COR-L47 (cell line): ENCODE measurements around the gene NPEPL1.

ENCODE experiments used
- DNase-seq: peaks from one replicate; lab custom pipeline; 2025; lab: John Stamatoyannopoulos, UW

The NPEPL1 gene

DNA sequence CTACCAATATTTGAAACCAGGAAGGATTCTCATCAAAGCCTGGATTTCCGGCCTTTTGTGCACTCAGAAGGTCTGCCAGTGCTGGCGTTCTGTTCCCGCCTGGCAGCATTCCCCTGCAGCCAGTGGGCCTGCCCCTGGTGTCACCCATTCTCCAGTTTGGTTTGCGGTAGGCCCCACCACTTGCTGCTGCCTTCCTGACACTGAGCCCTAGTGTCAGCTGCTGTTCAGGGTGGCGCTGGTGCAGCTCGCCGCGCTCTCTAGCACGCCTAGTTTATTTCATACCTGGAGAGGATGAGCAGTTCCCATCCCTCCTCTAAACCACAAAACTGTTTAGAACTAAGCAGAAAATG, 9.5 kb downstream of the NPEPL1 start:
- DNase-seq, result no peak

DNA sequence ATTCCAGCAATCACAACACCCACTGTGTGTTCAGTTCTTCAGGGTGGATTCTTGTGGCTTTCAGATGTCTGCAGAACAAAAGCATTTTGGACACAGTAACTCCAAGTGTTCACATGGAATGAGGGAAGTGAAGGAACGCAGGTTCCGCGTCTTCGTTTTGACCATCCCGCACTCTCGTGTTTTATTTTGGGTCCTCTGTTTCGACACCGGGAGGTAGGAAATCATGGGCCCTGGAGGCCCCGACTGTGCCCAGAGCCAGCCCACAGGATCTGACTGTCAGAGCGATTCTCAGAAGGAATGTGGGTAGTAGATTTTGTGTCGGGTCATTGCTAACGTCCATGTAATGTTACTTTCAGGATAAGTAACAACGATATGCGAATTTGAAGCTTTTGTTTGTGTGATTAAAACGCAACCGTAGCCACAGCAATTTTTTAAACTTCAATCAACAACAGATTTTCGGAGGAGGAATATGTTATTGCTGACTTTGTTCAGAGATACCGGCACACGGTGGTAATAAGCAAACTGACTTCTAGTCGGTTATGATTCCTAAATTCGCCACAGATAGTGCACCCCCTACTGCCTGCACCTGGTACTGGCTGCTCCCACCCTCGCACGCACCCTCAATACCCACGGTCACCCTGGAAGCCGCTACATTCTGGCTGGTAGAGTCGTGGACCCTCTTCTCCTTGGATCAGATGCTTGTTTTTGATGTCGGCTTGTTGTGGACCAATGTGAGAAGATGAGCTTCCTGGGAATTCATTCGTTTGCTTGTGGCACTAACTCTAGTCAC, 10.5 kb downstream of the NPEPL1 start:
- no peak for DNase-seq

DNA sequence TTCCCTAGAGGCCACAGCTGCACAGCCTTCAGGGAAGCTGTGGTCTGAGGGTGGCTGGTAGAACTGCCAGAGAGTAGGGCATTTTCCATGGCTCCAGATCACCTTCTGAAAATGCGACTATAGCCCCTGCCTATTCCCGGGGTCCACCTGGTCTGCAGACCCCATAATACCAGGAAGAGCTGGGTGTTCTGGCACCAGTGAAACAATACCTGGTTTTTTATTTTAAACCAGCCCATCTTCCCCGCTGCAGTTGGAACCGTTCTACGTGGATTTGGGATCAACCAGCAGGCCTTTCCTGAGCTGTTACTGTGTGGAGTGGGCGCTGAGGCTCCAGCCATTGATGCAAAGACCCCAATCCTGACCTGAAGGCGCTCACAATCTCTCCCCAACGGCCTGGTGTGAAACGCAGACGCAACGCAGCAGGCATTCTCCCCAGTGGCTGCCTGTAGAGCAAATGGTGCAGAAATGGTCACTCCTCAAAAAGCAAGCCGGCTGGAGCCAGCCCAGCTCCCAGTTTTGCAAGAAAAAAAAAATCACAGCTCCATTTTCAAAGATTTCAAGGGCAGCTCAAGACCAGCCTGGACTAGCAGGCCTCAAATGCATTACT, 11.3 kb downstream of the NPEPL1 start:
- DNase-seq, result no peak

DNA sequence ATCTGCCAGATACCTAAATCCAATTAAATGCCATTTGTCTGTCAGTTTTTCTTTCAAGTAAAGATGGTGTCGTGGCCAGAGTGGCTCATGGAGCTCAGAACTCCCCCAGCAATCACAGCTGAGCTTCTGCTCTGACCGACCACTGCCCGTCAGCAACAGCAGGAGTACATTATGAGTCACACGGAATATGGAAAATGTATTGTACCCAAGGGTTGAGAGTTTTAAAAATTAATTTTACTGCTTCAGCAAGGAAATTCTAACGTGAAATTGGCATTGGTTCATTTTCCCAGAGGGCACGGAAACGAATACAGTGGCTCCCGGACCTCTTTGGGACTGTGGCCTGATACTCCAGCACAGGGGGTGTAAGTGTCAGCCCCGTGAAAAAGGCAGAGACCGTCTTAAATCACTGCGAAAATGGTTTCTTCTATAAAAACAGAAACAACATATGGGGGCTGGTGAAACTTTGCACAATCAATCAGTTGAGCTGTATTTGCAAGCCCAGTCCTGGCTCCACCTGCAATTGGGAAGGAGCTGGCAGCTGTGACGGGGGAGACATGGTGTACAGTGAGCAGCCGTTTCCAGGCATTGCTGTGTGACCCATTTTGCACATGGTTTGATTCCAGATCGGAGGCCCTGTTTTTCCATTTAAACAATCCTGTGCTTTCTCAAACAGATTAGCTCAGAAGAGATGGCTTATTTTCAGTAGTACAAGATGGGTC, 12.8 kb downstream of the NPEPL1 start:
- DNase-seq, result no peak

DNA sequence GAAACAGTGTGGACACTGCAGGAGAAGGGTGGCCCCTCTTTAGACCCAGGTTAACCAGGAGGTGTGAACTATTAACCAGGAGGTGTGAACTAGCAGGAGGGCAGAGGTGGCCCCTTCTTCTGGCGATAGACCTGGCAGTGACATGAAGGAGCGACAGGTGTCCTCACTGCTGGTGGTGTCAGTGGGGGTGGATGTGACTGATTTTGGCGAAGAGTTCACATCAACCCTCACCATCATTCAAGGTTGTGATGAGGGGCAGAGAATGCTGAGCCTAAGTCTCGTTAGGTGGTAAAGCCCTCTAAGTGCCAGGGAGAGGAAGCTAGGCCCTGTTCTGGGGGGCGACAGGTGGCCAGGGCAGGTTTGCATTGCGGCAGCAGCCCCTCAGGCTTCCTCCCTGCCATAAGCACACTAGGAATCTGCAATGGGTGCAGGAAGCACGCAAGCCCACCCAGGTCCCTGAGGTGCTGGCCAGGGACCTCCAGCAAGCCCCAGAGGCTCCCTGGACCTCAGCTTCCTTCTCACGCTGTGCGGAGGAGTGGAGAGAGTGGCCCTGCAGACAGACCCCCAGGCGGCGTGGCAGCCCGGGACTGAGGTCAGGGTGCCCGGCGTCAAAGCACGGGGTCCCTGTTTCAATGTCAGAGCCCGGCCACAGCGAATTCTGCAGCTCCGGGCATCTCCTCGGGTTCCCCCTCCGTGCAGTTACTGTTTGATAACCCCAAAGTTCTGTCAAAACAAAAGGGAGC, 13.7 kb downstream of the NPEPL1 start:
- no peak for DNase-seq

DNA sequence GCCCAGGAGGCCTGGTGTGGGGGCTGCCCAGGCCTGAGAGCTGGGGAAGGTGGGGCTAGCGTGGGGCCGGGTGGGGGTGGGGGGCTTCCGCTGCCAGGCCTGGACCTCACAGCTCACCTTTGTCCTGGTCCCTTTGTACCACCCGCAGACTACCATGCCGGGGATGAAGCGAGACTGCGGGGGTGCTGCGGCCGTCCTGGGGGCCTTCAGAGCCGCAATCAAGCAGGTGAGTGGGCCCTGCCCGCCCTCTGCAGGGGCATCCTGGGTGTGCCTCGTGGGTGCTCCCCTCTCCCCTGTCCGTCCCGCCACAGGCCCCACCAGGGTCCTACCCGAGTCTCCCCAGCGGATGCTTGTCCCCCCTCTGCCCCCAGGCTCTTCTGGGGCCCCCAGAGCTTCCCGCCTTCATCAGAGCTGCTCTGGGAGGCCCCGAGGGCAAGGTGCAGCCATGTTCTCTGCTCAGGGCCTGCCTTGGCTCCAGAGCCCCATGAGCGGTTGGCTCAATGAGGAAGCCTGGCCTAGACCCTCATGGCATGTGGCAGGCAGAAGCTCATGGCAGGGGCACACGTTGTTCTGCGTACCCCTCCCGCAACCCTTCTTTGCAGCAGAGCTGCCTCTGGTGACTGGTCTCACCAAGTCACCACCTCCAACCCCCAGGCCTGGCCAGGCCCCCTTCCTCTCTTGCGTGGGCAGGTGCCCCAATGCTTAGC, 14.5 kb downstream of the NPEPL1 start:
- DNase-seq, result no peak

DNA sequence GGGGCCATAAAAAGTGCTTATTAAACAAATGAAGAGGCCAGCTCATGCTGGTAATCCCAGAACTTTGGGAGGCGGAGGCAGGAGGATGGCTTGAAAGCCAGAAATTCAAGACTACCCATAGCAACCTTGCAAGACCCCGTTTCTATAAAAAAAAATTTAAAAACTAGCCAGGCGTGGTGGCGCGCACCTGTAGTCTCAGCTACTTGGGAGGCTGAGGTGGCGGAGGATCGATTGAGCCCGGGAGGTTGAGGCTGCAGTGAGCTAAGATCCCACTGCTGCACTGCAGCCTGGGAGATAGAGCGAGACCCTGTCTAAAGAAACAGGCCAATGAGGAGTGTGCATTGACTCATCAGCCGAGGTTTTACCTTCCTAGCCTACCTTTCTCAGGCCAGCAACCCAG, 15.2 kb downstream of the NPEPL1 start:
- DNase-seq, result no peak

DNA sequence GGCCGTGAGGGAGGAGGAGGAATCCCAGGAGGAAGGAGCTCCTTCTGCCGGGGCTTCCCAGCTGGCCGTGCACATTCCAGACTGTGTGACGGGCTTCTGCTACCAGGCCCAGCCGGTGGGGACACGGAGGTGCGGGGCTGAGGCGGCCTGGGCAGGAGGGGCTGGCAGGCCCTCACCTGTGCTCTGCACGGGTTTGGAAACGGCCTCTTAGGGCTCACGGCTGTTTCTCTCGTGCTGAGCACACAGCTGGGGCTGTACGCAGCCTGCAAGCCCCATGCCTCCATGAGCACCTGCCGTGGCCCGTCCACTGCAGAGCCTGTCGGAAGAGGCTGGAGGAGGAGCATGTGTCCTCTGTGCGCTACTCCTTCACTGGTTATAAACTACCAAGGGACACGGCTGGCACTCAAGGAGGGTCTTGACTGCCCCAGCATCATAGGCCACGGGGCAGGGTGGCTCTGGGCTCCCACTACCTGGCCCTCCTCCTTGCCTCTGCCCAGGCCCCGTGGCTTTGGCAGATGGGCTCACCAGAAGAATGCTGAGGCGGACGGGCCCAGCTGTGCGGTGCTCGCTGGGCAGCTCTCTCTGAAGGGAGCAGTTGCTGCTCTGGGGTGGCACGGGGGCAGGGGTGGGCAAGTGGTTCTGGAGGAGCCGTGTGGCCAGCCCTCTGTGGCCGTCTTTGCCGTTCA, 15.8 kb downstream of the NPEPL1 start:
- no peak for DNase-seq

DNA sequence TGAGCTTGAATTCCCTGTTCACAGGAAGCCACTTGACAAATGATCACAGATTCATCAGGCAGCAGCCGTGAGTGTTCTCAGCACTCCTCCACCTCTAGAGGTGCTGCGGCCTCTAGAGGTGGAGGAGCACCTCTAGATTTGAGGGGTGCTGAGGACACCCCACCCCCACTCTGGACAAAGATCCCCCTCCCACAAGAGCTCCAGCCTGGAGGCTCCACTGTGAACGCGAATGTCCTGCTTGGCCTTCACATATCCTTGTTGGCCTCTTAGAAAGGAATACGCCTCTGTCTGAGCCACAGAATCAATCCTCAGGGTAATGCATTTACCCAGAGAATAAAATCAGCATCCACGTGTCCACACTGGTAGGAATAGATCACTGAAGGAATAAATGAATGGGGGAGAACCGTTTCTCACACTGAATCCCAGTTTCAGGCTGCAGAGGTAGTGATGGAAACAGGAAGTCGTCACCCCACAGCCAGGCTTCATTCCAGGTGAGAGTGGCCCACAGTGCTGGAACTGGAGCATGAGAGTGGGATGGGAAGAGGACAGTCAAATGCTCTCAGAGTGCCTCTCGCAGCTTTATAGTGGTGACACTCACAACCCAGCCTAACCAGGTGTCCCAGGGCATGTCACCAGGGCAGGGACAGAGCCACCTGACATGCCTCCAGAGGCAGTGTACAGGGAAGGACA, 16.6 kb downstream of the NPEPL1 start:
- no peak for DNase-seq

DNA sequence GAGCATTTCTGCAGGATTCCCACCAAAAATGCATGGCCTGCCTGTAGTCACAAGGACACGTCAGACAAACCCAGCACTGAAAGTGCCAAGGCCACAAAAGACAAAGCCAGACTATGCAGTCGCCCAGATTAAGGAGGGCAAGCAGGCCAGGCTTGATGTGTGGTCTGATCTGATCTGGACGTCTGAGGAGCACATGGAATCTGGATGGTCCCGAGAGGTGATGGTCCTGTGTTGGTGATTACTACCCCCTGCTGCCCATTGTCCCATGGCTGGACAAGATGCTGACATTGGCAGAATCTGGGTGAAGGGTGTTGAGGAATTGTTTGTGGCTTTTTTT, 17.1 kb downstream of the NPEPL1 start:
- DNase-seq, result no peak

DNA sequence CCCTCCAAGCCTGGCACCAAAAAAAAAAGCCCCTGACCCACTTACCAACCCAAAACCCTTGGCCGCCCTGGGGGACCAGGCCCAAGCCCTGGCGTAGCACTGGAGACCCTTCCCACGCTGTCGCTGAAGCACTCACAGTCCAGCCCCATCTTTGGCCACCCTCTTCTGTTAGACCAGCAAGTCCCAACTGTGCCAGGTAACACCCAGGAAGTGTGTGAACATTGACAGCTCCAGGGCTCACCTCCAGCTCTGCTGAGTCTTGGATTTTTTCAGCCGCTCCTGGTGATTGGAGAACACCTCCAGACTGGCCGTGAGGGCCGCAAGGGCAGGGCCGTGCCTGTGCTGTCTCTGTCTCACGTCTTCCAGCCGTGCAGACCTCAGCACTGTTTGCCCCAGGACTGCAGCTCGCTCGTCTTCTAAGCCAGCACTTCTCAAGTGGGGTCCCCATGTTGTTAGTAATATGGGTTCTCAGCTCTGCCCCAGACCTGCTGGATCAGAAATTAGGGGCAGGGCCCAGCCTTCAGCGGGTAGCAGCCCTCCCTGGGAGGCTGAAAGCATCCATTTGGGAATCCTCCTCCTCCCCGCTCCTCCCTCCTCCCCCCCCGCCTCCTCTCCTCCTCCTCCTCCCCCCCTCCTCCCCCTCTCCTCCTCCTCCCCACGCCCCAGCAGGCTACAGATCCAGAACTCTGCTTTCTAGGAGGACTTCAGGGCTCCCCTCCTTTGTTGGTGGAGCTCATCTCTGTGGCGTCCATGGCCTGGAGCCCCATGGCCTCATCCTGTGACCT, 18.1 kb downstream of the NPEPL1 start:
- DNase-seq, result no peak

DNA sequence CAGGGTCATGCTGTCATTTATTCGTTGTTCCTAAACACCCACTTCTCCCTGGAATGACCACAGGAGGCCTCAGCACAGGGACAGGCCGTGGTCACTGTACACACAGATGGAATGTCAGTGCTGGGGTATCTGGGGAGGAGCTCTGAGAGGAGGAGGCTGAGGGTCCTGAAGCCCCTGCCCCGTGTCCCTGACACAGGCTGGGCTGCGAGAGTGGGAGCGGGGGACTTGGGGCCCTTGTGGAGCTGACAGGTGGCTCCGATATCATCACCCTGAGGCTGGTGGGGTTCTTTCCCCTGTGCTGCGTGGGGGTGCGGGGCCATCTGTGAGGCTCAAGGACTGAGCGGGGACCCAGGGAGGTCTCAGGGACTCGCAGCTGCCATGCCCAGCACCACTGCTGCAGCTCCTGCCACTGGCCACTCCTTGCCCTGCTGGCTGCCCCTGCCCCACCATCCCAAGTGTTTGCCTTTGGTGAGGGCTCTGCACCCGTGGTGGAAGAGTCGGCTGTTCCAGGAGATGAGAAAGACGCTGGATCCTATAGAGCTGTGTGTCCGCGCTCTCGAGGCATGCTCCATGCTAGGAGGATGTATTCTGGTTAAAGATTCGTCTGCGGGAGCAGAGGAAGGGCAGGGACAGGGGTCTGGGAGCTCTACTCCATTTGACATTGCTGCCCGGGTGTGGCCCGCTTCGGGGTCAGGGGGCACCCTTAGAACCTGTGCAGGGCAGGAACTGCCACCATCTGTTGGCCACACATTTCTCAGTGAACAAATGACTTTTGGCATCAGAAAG, 18.9 kb downstream of the NPEPL1 start:
- no peak for DNase-seq

DNA sequence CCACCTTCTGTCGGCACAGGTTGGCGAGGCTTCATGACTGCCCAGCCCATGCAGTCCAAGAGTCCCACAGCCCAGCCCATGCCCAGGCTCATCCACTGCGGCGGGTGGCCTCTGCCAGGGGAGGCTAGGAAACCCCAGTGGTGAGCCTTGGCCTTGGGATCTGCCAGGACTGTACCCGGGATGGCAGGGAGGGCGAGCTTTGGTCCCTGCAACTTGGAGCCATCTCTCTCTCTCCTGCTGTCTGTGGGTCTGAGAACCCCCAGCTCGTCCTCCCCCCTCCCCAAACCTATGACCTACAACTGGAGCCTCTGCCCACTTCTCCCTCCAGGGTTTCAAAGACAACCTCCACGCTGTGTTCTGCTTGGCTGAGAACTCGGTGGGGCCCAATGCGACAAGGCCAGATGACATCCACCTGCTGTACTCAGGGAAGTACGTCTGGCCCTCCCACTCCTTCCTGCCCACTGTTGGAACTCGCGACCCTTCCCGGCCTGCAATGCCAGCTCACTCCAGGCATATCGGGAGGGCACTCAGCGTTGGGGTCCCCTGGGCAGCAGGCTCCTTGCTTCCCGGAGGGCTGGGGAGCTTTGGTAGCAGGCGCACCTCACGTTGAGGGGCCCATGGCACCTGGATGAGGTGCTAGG, 19.7 kb downstream of the NPEPL1 start:
- no peak for DNase-seq

DNA sequence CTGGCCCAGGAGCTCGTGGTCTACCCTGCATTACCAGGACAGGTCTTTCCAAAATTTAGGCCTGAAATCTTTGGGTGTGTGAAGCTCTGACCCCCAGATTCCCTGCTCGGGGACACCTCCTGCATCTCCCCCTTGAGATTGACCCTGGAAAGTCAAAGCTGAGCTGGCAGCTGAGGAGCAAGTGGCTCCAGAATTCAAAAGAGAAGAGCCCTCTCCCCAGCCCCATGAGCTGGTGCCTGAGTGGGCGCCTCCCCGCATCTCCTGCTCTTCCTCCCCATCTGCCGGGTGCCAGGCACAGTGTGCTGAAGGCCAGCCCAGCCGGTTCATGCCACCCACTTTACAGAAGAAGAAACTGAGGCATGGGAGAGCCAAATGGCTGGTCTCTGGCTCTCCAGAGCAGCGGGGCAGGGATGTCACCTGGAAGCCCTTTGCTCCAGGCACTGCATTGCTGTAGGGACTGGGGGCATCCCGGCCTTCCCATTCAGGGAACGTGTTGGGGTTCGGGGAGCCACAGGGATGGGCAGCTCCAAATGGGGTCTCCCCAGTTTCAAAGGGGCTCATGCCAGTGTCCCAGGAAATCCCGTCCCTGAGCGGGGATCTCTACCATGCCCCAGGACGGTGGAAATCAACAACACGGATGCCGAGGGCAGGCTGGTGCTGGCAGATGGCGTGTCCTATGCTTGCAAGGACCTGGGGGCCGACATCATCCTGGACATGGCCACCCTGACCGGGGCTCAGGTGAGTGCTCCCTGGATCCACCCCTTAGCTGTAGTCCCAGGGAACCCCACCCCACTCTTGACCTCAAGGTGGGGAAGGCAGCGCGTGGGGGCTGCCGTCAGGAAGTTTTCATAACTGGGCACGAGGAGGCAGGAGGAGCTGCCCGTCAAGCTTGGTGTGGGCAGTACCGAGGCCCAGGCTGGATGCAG, 20.5 kb downstream of the NPEPL1 start:
- no peak for DNase-seq

DNA sequence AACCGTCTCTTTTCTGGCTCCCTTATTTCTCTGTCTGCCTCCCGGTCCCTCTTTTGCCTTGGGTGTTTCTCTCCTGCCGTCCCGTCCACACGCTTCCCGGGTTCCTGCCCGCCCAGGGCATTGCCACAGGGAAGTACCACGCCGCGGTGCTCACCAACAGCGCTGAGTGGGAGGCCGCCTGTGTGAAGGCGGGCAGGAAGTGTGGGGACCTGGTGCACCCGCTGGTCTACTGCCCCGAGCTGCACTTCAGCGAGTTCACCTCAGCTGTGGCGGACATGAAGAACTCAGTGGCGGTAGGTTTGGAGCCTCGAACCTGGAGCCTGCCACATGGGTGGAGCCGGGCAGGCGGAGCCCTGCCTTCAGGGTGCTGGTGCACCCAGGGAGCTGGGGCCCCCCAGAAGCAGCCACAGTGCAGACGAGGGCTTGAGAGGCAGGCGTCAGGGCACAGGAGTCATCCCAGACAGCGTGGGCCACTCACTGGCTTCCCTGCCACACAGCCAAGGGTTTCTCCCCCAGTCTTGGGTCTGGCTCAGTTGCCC, 21.3 kb downstream of the NPEPL1 start:
- no peak for DNase-seq

DNA sequence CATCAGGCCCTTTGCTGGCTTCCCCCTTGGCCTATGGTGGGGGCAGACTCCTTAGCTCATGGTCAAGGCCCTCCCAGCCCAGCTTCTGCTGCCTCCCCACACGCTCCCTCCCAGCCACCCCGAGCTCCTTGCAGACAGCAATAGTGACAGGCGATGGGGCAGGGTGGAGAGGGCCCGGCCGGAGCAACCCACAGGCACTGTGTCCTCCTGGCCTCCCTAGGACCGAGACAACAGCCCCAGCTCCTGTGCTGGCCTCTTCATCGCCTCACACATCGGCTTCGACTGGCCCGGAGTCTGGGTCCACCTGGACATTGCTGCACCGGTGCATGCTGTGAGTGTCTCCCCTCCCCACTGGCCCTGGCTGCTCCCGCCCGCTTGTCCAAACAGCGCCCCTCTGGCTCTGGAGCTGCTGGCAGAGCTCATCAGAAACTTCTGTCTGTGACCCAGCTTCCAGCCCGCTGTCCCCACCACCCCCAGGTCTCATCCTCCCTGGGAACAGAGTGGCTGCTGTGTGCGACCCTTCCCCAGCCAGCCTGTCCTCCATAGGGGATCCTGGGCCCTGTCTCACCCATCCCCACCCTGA, 21.8 kb downstream of the NPEPL1 start:
- no peak for DNase-seq

DNA sequence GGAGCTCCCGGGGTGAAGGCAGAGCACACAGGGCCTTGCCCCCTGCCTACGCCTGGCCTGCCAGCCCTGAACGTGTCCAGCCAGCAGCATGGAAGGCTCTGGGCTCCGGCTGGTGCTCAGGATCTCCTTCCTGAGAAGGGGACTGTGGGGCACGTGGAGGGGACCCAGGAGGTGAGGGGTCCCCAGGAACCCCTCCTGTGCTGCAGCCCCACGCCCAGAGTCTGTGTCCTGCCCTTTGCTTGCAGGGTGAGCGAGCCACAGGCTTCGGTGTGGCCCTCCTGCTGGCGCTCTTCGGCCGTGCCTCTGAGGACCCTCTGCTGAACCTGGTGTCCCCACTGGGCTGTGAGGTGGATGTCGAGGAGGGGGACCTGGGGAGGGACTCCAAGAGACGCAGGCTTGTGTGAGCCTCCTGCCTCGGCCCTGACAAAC, 22.3 kb downstream of the NPEPL1 start:
- DNase-seq, result no peak
